ENCODE results near the gene PARK7. TPM values are rescaled to one million over a fixed set of nuclear protein-coding genes. Genes with fewer than 3 reads are reported as not detected.
A peak's percentile ranks its signal among the peaks of the same experiment; 100 is the strongest.
"Not testable (repeated sequence)": the region's sequence is repeated elsewhere in the genome, so short reads cannot be mapped to it uniquely, and the experiment has no call there.

PARK7 gene
- total and polyA plus RNA-seq, 7 donors: 176 to 270 (median 243) TPM

GRCh38 chr1:7941437-7941793 lies 20.1 kb upstream of the PARK7 start:
- Histone ChIP-seq H3K4me1 (peaks cover 0 to 17% (median 7%) of the 10 kb centered on the region in 4 donors), H3K27me3 (peaks cover 0 to 24% (median 0%) of the 10 kb centered on the region in 3 donors), H3K9me3 (no peaks in the 10 kb centered on the region), H3K27ac (no peak overlapping the region), H3K4me3 (no peak overlapping the region), H3K36me3 (no peaks in the 10 kb centered on the region)
- 68 to 76% methylated on average over 9 of the region's 9 CpGs for WGBS, 2 donors
- no peak for DNase-seq
- TF ChIP-seq CTCF (IDR thresholded peaks at IDR 0.05) (no peak), POLR2AphosphoS5 (IDR thresholded peaks at IDR 0.05) (no peak), POLR2A (IDR thresholded peaks at IDR 0.05) (no peak), EP300 (IDR thresholded peaks at IDR 0.05) (no peak)
- intact Hi-C loops (cut with DNase I): no loop called here

DNA sequence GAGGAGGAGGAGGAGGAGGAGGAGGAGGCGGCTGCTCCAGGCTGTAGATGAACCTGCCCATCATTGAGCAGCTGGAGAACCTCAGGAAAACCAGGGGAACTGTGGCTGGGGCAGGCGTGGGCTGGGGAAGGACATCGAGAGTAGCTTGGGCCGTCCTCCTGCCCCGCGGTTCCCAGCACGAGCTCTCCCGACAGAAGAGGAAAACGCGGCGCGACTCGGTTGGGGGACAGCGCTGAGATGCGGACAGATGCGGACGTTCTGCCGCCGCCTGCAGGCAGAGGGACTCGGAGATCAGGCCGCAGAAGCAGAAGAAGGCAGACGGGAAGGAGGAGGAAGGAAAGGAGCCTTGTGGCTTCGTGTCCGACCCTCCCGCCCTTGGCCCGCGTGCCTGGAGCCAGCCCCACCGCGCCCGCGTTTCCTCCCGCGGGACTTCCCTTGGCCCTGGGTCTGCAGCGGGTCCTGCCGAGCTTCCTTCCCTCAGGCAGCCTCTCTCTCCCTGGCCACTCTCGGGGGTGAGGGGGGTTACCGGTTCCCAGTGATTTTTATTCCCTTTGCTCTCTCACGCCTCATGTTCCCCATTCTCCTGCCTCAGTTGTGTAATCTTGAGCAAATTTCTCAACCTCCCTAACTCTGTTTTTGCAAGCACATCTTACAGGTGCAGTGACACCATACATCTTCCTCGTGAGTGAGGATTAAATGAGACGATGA lies 19.1 kb upstream of the PARK7 start:
- no peaks in the 10 kb centered on the region for H3K9me3 ChIP-seq
- 8 to 10% methylated on average over 40 of the region's 40 CpGs for WGBS, 2 donors
- DNase-seq: peak; percentile 81
- TF ChIP-seq EP300 (IDR thresholded peaks at IDR 0.05): no peak
- peak in 1 of 4 experiments; percentile 39 for TF ChIP-seq CTCF (IDR thresholded peaks at IDR 0.05)
- TF ChIP-seq POLR2AphosphoS5 (IDR thresholded peaks at IDR 0.05): no peak
- peak overlapping the region; percentile 7 to 39 (median 32) for H3K4me3 ChIP-seq
- H3K27ac ChIP-seq: peak overlapping the region; percentile 29 to 59 (median 52)
- H3K36me3 ChIP-seq: no peaks in the 10 kb centered on the region
- peaks cover 0 to 17% (median 7%) of the 10 kb centered on the region in 4 donors for H3K4me1 ChIP-seq
- intact Hi-C loops (cut with DNase I): no loop called here
- H3K27me3 ChIP-seq: peaks cover 0 to 16% (median 0%) of the 10 kb centered on the region in 3 donors

GRCh38 chr1:7943251-7943650 lies 18.3 kb upstream of the PARK7 start:
- peaks cover 0 to 17% (median 7%) of the 10 kb centered on the region in 4 donors for H3K4me1 ChIP-seq
- no peak for DNase-seq
- intact Hi-C loops (cut with DNase I): no loop called here
- 56 to 58% methylated on average over 2 of the region's 2 CpGs for WGBS, 2 donors
- no peaks in the 10 kb centered on the region for H3K9me3 ChIP-seq
- no peak overlapping the region for H3K27ac ChIP-seq
- TF ChIP-seq POLR2AphosphoS5 (IDR thresholded peaks at IDR 0.05): no peak
- no peak for TF ChIP-seq POLR2A (IDR thresholded peaks at IDR 0.05)
- no peak for TF ChIP-seq CTCF (IDR thresholded peaks at IDR 0.05)
- TF ChIP-seq EP300 (IDR thresholded peaks at IDR 0.05): no peak
- H3K4me3 ChIP-seq: no peak overlapping the region
- no peaks in the 10 kb centered on the region for H3K36me3 ChIP-seq
- H3K27me3 ChIP-seq: peaks cover 0 to 8% (median 0%) of the 10 kb centered on the region in 3 donors

GRCh38 chr1:7948960-7949359 lies 12.6 kb upstream of the PARK7 start:
- DNase-seq: no peak
- Histone ChIP-seq H3K36me3 (no peaks in the 10 kb centered on the region), H3K4me3 (no peak overlapping the region), H3K4me1 (peaks cover 0 to 6% (median 4%) of the 10 kb centered on the region in 4 donors), H3K27ac (no peak overlapping the region), H3K9me3 (no peaks in the 10 kb centered on the region), H3K27me3 (no peaks in the 10 kb centered on the region)
- TF ChIP-seq POLR2A (IDR thresholded peaks at IDR 0.05): no peak
- no peak for TF ChIP-seq EP300 (IDR thresholded peaks at IDR 0.05)
- TF ChIP-seq CTCF (IDR thresholded peaks at IDR 0.05): no peak
- TF ChIP-seq POLR2AphosphoS5 (IDR thresholded peaks at IDR 0.05): no peak
- 70 to 74% methylated on average over 5 of the region's 5 CpGs for WGBS, 2 donors
- intact Hi-C loops (cut with DNase I): no loop called here

GRCh38 chr1:7952791-7953190 lies 8.7 kb upstream of the PARK7 start:
- H3K4me1 ChIP-seq: peaks cover 0 to 15% (median 4%) of the 10 kb centered on the region in 4 donors
- H3K27me3 ChIP-seq; H3K27ac ChIP-seq; H3K9me3 ChIP-seq; H3K36me3 ChIP-seq; intact Hi-C loops (cut with DNase I); DNase-seq; H3K4me3 ChIP-seq: not testable (repeated sequence)
- WGBS, 2 donors: 95 to 96% methylated on average over 26 to 30 of the region's 30 CpGs

All from sigmoid colon (tissue), 7 donors.